GM12878 (cell line): Measurements from ENCODE around the gene GRK5.

Experiments
- EED ChIP-seq: sonication (generic); IDR thresholded peaks from 2 replicates; pipeline ENCODE4 v1.6.1; 2016; ENCODE audit warnings: antibody characterized with exemption, low read depth
- JUND ChIP-seq: IDR thresholded peaks from 2 replicates; pipeline ENCODE4 v1.6.1; 2012; ENCODE audit warnings: low read depth, mild to moderate bottlenecking, low read length, improper control_type of control experiment, moderate library complexity
- ZZZ3 ChIP-seq: IDR thresholded peaks from 2 replicates; pipeline ENCODE4 v1.6.1; 2011; ENCODE audit warnings: low read depth; ENCODE audit not compliant: control insufficient read depth, insufficient read length
- TF ChIP-seq, protein P1 (sequence below), 3 experiments: IDR thresholded peaks in 2 of 3; conservative IDR thresholded peaks in 1 of 3; 2 replicates each; pipeline ENCODE4 v1.5.1; 2011; ENCODE audit warnings: low read depth in 3 of 3, low read length in 3 of 3, mild to moderate bottlenecking in 3 of 3, control low read depth in 2 of 3, moderate library complexity in 2 of 3, inconsistent platforms in 1 of 3, mixed read lengths in 1 of 3; ENCODE audit not compliant: control insufficient read depth in 2 of 3, insufficient read depth in 1 of 3; ENCODE audit errors: extremely low read depth in 1 of 3
- TF ChIP-seq, protein P2 (sequence below): fragments of 450-650 bp; IDR thresholded peaks from 2 replicates; pipeline ENCODE4 v1.6.1; 2014; ENCODE audit warnings: mild to moderate bottlenecking

DNA sequence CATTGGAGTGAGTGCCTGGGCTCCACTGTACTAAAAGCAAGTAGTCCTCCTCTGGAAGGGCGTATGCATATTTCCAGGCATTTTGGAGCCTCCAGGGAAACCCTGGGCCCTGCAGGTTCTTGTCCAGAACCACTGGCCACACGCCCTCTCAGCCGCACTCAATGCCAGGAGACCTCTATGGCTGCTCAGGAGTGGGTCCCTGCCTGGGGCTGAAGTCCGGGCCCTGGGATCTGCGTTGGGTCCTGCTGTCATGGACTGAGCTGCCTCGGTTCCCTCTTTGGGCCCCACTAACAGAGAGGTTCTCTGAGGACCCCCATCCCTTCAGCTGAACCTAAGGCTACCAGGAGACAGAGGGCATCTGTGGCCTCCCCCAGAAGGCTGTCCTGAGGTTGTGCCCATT, 58.3 kb downstream of the GRK5 start:
- TF ChIP-seq, protein P1, sequence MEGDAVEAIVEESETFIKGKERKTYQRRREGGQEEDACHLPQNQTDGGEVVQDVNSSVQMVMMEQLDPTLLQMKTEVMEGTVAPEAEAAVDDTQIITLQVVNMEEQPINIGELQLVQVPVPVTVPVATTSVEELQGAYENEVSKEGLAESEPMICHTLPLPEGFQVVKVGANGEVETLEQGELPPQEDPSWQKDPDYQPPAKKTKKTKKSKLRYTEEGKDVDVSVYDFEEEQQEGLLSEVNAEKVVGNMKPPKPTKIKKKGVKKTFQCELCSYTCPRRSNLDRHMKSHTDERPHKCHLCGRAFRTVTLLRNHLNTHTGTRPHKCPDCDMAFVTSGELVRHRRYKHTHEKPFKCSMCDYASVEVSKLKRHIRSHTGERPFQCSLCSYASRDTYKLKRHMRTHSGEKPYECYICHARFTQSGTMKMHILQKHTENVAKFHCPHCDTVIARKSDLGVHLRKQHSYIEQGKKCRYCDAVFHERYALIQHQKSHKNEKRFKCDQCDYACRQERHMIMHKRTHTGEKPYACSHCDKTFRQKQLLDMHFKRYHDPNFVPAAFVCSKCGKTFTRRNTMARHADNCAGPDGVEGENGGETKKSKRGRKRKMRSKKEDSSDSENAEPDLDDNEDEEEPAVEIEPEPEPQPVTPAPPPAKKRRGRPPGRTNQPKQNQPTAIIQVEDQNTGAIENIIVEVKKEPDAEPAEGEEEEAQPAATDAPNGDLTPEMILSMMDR (IDR thresholded peaks at IDR 0.05 in 2 of 3, conservative IDR thresholded peaks at IDR 0.05 in 1 of 3; ENCODE audit: control insufficient read depth in 2 of 3, extremely low read depth in 1 of 3, insufficient read depth in 1 of 3, low read depth in 3 of 3, low read length in 3 of 3) = no peak
- TF ChIP-seq ZZZ3 = no peak
- TF ChIP-seq JUND = no peak
- TF ChIP-seq EED = no peak
- TF ChIP-seq, protein P2, sequence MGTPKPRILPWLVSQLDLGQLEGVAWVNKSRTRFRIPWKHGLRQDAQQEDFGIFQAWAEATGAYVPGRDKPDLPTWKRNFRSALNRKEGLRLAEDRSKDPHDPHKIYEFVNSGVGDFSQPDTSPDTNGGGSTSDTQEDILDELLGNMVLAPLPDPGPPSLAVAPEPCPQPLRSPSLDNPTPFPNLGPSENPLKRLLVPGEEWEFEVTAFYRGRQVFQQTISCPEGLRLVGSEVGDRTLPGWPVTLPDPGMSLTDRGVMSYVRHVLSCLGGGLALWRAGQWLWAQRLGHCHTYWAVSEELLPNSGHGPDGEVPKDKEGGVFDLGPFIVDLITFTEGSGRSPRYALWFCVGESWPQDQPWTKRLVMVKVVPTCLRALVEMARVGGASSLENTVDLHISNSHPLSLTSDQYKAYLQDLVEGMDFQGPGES = no peak
